HL-60/S4 (cell line): Measurements from ENCODE around the gene TMEM63B.
"Not testable (repeated sequence)": the region's sequence is repeated elsewhere in the genome, so short reads cannot be mapped to it uniquely, and the experiment has no call there.

Experiments
- in situ Hi-C: fragments of 300-500 bp; cut with MboI; formaldehyde crosslinking; loops from 2 replicates; pipeline ENCODE4 v1.14.3; 2022; ENCODE audit warnings: low sequenced_read_pairs

The TMEM63B gene

DNA sequence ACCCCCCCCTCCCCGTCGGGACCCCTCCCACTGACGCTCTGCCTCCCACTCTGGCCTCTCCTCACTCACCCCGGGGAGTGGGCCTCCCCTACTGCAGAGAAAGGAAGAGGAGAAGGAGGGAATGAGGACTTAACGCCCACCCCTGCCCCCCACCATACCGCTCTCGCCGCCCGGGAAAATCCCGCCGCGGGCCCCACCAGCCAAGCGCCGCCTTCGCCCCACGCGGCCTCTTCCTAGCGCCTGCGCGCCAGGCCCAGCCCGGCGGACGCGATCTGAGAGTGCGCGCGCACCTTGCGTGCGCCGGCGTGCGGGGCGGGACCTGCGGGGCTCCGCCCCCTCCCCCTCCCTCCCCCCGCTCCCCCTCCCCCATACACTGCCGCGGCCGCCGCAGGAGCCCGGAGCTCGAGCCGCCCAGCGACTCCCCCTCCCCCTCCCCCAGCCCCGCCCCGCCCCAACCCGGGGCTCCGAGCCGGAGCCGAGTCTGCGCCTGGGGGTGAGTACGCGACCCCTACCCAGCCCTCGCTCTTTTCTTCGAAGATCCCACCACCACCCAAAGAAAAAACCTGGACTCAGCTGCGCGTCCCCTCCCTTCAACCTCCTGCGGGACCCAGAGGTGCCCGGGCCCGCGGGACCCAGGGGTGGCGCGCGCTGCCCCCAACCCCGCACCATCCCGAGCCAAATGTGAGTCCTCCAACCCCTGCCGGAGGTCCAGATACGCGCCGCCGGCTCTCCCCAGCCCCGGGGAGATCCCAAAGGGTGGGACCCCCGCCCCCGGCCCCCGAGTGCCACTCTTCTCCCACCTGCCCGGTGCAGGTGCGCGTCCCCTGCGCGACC, at the start of gene TMEM63B, which contains the start of gene MRPL14:
Gene TMEM63B, plus strand, starts transcription at position 369 of the 834 bp plus-strand sequence. CDS start 7,031 bp downstream, outside the sequence.
Gene MRPL14, minus strand, starts transcription at position 267 of the 834 bp plus-strand sequence. CDS start 10,841 bp downstream, outside the sequence.
- in situ Hi-C loops = no loop called here

DNA sequence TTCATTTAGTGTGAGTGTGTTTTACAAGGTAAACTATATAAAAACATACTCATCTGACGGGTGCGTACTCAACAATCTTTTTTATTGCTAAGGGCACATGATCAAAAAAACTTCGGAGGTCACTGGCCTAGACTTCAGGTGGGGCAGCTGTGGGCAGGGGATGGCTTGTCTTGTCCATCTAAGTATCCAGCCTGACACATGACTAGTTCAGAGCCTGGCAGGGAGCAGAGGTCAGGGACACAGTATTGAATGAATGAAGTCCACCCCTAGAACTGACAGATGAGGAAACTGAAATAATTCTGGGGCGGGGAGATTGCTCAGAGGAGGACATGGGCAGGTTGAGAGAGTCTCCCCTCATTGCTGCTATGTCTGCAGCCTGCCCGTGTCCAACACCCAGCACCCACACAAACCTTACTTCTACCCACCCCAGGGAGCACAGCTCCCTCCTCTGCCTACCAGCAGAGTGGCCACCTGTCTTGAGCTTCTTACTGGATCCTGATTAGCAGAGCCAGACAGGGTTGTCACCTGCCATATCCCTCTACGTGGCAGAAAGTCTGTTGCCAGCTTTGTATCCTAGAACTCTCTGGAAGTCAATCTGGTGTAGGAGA, 49.0 kb upstream of the TMEM63B start:
- in situ Hi-C loops = no loop called here

DNA sequence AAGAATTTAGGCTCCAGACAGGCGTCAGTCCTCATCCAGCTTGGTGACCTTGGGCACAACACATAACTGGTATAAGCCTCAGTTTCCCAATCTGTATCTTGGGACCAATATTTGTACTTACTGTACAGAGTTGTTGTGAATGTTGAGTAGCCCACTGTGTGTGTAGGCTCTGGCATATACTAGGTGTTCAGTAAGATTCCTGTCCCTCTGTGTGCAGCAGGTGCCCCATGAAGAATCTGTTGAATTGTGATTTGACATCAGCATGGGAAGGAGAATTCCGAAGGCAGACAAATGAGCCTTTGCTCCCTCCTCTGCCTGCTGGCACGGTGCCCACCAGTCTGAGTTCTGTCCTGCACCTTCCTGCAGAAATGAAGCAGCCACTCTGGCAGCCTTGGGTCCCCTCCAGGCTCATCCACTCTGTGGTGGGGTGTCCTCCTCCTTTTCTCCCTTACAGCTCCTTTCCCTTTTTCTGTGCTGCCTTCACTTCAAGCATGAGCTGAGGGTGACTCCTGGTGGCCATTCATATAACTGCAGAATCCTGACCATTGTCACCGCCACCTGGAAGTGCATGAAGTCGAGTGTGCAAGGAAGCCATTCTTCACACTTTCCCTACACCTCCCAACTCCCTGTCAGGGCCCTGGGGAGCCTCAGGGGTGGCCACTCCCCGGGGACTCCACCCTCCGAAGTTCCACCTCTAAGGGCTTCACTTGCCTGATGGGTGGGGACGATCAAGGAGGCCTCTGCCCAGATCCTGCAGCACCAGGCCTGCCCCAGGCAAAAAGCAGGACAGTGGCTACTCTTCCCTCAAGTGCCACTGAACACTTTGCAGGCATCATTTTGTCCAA, 48.3 kb upstream of the TMEM63B start:
- in situ Hi-C loops = no loop called here

DNA sequence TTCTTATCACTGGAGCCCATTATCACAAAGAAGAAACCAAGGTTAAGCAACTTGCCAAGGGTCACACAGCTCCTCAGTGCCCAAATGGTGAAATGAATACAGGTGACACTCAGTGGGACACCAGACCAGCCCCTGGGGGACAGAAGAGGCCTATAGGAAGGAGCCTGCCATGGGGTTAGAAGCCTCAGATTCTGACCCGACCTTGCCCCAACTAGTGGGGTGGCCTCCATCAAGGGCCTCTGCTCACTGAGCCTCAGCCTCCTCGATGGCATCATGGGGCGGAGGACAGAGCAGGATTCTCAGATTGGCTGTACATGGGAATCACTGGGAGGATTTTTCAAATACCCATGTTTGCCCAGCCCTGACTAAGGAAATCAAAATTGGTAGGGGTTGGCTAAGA, 47.7 kb upstream of the TMEM63B start:
- in situ Hi-C loops = no loop called here

DNA sequence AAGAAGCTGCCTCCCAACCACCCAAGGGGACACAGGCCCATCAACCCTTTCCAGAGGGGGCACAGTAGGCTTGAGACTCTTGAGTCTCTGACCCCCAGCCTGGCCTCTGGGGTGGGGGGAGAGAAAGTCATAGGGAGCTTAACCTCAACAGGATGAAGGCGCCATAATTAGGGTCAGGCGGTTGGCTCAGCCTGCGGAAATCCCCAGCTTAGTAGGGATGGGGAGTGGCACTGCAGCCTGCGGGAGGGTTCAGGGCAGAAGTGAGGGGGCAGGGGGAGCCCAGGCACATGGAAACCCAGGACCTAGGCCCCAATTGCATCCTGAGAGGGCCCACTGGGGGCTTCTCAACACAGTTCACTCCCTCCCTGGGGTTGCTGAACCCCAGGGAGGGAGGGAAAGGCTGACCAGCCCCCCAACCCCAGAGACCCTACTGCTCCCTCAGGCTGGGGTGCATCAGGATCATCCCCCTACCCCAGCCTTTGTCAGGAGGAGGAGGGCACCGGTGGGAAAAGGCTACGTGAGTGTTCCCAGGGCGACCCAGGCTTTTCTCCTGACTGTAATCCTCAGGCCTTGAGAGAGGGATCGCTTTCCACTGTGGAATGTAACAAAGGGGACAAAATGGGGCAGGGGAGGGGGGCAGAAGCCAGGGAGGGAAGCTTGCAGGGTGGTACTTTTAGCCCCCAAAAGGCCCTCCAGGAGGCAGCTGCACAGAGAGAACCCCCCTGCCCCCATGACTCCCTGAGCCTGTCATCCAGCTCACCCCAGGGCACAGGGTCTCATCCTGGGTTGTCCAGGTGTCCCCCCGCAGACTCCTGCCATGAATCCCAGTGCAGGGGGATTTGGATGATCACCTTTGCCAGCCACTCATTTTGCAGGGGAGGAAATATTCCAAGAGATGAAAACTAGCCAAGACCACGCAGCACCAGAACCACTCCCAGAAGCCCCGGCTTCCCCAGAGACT, 46.5 kb upstream of the TMEM63B start:
- in situ Hi-C loops = no loop called here

DNA sequence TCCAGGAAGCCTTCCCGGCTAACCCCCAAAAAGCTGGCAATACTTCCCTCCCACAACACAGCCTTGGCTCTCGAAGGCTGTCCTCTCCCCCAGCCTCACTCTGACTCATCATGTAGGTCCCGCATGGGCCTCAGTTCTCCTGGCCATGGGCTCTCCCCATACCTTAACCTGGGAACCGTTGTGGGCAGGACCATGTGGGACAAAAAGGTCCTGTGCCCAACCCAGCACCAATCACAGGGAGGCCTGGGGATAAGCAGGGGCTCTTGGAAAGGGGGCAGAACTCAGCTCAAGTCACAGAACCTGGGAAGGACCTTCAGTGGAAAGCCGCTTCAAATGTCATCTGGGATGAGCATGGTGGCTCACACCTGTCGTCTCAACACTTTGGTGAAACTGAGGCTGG, 45.6 kb upstream of the TMEM63B start:
- in situ Hi-C loops = no loop called here

DNA sequence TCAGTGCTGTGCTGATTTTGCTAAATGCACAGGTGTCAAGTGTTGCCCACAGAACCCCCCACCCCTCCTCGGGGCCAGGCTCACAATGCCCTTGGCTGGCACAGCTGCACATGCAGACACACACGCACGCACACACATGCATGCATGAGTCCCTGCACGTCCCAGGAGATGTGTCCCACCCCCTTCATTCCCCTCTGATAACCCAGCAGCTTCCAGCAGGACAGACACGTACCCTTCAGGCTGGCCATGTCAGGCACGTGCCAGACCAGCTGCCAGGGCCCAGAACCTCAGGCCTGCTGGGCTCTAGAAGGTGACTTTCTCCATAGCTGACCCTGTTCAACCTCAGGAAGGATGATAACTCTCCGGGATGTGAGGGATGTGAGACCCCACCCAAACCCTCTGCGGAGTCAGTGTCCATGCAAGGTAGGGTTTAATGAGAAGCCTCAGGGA, 44.5 kb upstream of the TMEM63B start:
- in situ Hi-C loops = no loop called here

DNA sequence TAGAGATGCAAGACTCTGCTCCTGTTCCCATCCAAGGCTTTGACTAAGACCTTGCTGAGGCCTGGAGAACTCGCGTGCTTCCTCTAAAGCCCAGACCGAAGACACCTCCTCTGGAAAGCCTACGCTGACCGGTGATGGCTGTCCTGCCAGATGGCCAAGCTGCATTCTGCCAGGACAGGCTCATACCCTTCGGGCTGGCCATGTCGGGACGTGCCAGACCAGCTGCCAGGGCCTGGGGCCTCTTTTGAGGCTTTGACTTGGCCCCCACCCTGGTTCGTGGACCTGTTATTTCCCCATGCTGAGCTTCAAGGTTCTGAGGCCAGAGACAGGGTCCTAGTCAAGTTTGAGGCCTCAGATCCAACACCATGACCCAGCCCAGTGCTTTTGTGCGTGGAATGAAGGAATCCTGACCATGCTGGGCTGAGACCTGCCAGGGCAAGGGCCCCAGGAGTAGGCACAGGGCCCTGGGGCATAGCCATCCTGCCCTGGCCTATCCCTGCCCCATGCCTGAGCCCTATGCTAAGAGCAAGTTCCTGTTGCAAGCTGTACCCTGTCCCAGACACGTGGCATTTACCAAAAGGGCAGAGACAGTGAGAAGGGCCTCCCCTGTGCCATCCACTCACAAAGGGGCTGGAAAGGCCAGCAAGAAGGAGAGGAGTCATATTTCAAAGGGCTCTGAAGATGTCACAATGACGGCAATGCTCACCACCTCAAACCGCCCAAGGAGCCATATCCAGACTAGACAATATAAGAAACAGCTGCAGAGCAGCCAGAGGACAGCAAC, 42.9 kb upstream of the TMEM63B start:
- in situ Hi-C loops = no loop called here

DNA sequence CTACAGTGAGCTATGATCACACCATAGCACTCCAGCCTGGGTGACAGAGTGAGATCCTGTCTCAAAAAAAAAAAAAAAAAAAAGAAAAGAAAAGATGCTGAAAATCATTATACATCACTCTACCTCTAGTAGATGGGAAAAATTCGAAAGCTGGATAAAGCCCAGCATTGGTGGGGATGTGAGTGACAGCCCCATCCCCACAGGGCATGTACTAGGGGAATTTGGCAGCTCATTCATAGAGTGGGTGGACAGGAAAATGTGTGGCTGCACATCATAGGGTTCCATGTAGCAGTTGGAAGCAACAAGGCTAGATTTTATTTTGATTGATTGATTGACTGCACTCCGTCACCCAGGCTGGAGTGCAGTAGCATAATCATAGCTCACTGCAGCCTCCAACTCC, 42.1 kb upstream of the TMEM63B start:
- in situ Hi-C loops = no loop called here

DNA sequence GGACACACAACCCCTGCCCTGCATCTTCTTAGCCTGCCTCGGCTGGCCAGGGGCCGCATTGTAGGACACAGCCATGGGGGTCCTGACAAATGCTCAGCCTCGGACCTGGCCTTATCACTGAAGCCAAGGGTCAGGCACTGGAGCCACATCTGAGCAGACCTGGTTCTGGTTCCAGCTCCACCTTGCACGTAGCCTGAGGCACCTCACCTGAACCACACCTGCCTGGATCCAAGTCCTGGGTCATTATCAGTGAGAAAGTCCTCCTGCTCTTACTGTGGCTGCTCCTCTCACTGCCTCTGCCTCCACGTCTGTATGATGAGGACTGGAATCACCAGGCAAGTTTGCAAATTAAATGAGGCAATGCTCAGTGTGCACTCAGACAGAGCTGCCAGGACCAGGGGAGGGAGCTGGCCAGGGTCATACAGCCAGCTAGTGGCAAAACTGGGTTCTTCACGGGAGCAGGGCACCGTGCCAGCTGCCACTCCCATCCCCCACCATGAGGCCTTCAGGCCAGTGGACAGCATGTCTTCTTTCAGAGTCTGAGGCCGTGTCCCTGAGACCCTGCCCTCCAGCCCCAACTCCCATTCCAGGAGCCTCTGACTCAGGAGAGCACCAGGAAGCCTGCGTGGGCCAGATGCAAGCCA, 40.3 kb upstream of the TMEM63B start:
- in situ Hi-C loops = no loop called here

DNA sequence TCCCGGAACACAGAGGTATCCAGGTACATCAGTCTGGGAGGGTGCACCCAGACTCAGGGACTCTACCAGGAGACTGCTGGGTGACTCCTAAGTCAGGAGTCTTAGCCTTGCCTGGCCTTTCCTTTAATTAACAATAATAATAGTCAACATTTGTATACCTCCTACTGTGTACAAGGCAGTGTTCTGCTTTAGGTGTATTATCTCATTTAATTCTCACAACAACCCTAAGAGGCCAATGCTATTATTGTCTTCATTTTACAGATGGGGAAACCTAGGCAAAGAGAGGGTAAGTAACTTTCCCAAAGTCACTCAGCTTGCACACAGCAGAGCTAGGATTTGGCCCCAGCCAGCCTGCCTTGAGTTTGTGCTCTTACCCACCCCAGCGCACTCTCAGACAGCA, 39.7 kb upstream of the TMEM63B start:
- in situ Hi-C loops = no loop called here

DNA sequence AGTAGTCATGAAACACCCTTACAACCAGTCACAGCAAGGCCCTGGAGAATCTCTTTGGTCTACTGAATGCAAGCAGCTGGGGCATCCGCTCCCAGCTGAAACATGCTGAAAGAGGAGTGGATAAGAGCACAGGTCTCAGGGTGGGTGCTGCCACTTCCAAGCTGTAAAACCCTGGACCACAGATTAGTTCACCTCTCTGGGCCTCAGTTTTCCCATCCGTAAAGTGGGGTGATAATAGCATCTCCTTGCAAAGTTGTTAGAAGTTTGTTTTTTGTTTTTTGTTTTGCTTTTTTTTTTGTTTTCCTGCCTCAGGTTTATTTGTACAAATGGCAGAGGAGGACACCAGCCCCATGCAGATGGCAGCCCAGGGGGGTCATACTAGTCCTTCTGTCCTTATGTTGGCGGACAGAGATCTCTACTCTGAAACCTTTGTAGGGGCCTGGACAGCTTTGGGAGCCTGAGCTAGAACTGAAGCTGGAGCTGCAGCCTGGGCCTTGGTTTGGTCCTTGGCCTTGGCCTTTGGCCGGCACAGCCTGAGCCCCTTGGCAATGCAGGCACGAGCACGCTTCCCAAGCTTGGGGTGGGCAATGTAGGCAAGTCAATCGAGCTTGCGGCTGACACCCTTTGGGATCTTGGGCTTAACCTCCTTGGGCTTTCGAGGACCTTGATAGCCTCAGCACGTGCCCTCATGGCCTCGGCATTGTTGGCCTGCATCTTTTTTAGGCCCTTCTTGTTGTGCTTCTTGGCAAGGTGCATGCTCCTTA, 38.3 kb upstream of the TMEM63B start:
- in situ Hi-C loops = no loop called here

DNA sequence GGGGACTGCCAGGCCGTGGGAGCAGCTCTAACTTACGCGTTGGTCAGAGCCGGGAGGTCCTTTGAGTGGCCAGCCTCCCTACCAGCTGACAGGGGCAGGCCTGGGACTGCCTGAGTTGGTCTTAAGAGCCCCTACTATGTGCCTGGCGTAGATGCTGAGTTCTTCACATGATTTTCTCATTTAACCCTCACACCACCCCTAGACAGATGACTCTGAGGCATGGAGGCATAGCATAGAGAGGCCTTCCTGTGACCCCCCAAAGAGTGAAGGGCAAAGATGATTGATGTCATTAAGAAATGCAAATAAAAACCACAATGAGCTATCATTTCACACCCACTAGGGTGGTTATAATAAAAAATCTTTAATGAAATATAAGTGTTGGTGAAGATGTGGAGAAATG, 36.9 kb upstream of the TMEM63B start:
- in situ Hi-C loops = no loop called here

DNA sequence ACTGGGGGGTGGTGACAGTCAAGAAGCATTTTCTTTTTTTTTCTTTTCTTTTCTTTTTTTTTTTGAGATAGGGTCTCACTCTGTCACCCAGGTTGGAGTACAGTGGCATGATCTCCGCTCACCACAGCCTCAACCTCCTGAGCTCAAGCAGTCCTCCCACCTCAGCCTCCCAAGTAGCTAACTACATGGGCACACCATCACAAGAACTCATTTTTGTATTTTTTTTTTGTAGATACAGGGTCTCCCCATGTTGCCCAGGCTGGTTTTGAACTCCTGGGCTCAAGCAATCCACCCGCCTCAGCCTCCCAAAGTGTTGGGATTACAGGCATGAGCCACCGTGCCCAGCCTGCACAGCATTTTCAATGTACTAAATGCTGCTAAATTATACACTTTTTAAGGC, 36.0 kb upstream of the TMEM63B start:
- in situ Hi-C loops = not testable (repeated sequence)

DNA sequence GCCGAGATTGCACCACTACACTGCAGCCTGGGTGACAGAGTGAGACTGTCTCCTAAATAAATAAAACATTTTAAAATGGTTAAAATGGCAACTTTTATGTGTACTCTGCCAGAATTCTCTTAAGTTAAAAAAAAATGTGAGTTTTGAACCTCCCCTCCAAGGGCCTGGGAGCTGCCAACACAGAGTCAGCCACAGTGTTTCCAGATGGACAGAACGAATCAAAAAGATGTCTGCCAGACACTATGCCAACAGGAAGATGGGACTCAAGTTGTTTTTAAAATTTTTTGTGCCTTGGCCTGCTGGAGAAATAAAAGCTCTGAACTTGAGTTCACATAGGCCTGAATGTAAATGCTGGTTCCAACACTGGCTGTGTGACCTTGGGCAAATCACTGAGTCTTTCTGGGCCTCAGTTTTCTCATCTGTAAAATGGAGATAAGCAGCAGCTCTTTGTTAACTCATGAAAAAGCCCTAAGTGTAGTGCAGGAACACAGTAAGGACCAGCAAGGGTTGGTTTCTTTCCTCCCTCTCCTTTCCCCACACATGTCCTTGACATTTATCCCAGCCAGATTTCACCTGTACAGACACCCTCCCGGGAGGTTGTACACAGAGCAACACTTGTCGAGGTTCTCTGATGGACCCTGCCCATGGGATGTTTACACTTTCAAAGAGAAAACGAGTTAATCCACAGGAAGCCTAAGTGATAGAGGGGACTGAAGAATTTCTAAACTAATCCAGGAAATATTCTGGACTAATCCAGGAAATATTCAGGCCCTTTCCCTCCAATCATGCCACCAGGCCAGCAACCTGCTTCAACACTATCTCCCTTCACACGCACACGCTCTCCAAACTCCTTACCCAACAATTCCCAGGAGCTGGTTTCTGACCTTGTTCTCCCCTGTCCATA, 35.1 kb upstream of the TMEM63B start:
- in situ Hi-C loops = no loop called here

DNA sequence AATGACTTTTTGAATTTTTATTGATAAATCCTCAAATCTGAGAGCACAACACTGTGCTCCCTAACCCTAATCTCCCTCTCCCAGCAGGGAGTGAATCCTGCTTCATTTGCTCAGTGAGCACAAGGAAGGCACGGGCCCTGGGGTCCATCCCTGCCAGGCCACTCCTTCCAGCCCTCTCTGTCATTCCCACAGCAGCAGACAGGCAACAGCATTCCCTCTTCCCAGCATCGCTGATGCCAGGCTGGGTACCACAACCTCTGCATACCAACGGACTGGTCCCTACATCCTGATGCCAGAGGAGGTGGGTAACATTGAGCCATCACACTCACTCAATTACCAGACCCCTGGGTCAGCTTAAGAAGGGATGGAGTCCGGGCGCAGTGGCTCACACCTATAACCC, 34.3 kb upstream of the TMEM63B start:
- in situ Hi-C loops = no loop called here

DNA sequence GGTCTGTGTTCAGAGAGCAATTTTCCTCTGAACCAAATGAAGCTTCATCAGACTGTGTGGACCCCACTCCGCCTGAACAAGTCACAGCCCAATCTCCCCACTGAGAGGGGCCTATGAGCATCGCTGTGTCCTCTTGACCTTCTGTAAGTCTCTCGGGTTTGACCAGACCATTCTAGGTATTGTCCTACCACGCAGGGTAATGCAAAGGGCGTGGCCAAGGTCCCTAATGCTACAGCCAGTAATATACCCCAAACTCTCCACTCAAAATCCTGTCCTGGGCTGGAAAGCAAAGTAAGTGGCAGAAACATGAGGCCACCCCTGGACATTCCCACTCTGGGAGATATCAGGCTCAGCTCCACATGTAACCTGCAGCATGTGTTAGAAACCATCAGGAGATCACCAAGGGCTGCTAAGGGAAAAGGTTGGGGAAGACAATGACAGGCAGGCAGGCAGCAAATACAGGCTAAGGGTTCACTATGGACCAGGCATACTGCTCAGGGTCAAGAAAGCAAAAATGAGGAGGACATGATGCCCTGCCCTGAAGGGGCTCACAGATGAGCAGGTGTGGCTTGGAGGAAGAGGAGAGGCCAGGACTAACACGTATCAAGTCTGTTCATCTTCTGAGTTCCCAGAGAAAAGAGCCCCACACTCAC, 33.5 kb upstream of the TMEM63B start:
- in situ Hi-C loops = no loop called here
